ENCODE measurements around the gene CGGBP1.
"Not testable (repeated sequence)": the region's sequence is repeated elsewhere in the genome, so short reads cannot be mapped to it uniquely, and the experiment has no call there.

CGGBP1 gene

GRCh38 chr3:88033808-88034207 lies 25.0 kb downstream of the CGGBP1 start:
- no peak for DNase-seq

GRCh38 chr3:88033079-88033478 lies 25.7 kb downstream of the CGGBP1 start:
- no peak for DNase-seq

GRCh38 chr3:88032245-88032644 lies 26.6 kb downstream of the CGGBP1 start:
- DNase-seq: no peak

- DNase-seq: no peak
These were observed 27.1 kb downstream of the CGGBP1 start for GRCh38 chr3:88031642-88032077.

- DNase-seq: no peak
These were observed 28.6 kb downstream of the CGGBP1 start for GRCh38 chr3:88030210-88030609.

- no peak for DNase-seq
These were observed 29.9 kb downstream of the CGGBP1 start for GRCh38 chr3:88028876-88029275.

- no peak for DNase-seq
These were observed 33.7 kb downstream of the CGGBP1 start for GRCh38 chr3:88025001-88025552.

GRCh38 chr3:88019024-88019423 lies 39.8 kb downstream of the CGGBP1 start:
- DNase-seq: no peak

GRCh38 chr3:88015656-88016055 lies 43.1 kb downstream of the CGGBP1 start:
- not testable (repeated sequence) for DNase-seq

- no peak for DNase-seq
These were observed 45.2 kb downstream of the CGGBP1 start for GRCh38 chr3:88013592-88013991.

- no peak for DNase-seq
These were observed 48.0 kb downstream of the CGGBP1 start for GRCh38 chr3:88010810-88011209.

- no peak for DNase-seq
These were observed 49.7 kb downstream of the CGGBP1 start for GRCh38 chr3:88009066-88009465.

GRCh38 chr3:88005066-88005465 lies 53.7 kb downstream of the CGGBP1 start:
- DNase-seq: peak; percentile 23

- peak; percentile 76 for DNase-seq
These were observed 55.6 kb downstream of the CGGBP1 start for GRCh38 chr3:88003115-88003755.

- no peak for DNase-seq
These were observed 56.4 kb downstream of the CGGBP1 start for GRCh38 chr3:88002448-88002847.

All from eye (tissue), 1 donor.